Measurements from ENCODE around the gene TMPRSS6.

- TF ChIP-seq CTCF (IDR thresholded peaks at IDR 0.05): no peak
- TF ChIP-seq POLR2A (IDR thresholded peaks at IDR 0.05): no peak
- TF ChIP-seq EP300 (IDR thresholded peaks at IDR 0.05): no peak
- TF ChIP-seq POLR2AphosphoS5 (IDR thresholded peaks at IDR 0.05): no peak
These were observed 5.7 kb downstream of the TMPRSS6 start for GRCh38 chr22:37103656-37104452.
